DMS79 treated with DMSO at 0.1 percent for 48 hours (cell line): Measurements from ENCODE around the gene SPAAR.
A peak's percentile ranks its signal among the peaks of the same experiment; 100 is the strongest.

Experiments used
- DNase-seq: peaks from one replicate; lab custom pipeline; 2025; lab: John Stamatoyannopoulos, UW

The SPAAR gene

GRCh38 chr9:35948901-35949318 is 39.6 kb downstream of the SPAAR start:
- no peak for DNase-seq

GRCh38 chr9:35951736-35952135 is 42.4 kb downstream of the SPAAR start:
- no peak for DNase-seq

GRCh38 chr9:35952526-35953191 is 43.4 kb downstream of the SPAAR start:
- DNase-seq, result no peak

- DNase-seq, result peak; percentile 77
These were observed 45.8 kb downstream of the SPAAR start for GRCh38 chr9:35954942-35955546.

- DNase-seq, result no peak
These were observed 47.4 kb downstream of the SPAAR start for GRCh38 chr9:35956651-35957050.

- DNase-seq, result no peak
These were observed 49.0 kb downstream of the SPAAR start, which contains the start of gene OR2S2 for GRCh38 chr9:35958104-35958837. Gene OR2S2, minus strand, starts transcription at chr9:35958154. Its CDS starts 56 bp downstream, at chr9:35958098.

- no peak for DNase-seq
These were observed 50.9 kb downstream of the SPAAR start for GRCh38 chr9:35960039-35960655.
